Measurements from ENCODE around the gene MYCBP. TPM values are rescaled to one million over a fixed set of nuclear protein-coding genes. Genes with fewer than 3 reads are reported as not detected.
"Not testable (repeated sequence)": the region's sequence is repeated elsewhere in the genome, so short reads cannot be mapped to it uniquely, and the experiment has no call there.

The MYCBP gene
- polyA plus RNA-seq, 3 donors: 31.6 to 34.2 (median 31.6) TPM

DNA sequence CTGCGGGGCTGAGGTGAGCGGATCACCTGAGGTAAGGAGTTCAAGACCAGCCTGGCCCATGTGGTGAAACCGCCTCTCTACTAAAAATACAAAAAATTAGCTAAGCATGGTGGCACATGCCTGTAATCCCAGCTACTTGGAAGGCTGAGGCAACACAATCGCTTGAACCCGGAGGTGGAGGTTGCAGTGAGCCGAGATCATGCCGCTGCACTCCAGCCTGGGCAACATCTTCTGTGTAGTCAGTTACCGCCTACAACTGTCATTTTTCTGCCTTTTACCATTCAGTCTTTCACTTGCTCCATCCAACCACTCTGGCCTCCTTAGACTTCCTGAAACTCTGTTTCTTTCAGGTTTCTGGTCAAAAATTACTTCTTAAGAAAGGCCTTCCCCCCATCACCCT lies 2.2 kb downstream of the MYCBP start:
- no peak for DNase-seq (ENCODE audit: low read depth in 3 of 3, low spot score in 2 of 3)

DNA sequence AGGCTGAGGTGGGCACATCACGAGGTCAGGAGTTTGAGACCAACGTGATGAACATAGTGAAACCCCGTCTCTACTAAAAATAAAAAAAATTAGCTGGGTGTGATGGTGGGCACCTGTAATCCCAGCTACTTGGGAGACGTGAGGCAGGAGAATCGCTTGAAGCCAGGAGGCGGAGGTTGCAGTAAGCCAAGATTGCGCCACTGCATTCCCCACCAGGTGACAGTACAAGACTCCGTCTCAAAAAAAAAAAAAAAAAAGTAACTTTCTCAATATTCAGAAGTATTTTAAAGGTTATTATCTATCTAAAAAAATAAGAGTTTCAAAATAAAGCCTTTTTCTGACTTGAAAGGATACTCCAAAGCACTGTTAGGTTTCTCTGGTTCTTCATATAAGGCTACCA lies 5.9 kb downstream of the MYCBP start:
- no peak for DNase-seq (ENCODE audit: low read depth in 3 of 3, low spot score in 2 of 3)

DNA sequence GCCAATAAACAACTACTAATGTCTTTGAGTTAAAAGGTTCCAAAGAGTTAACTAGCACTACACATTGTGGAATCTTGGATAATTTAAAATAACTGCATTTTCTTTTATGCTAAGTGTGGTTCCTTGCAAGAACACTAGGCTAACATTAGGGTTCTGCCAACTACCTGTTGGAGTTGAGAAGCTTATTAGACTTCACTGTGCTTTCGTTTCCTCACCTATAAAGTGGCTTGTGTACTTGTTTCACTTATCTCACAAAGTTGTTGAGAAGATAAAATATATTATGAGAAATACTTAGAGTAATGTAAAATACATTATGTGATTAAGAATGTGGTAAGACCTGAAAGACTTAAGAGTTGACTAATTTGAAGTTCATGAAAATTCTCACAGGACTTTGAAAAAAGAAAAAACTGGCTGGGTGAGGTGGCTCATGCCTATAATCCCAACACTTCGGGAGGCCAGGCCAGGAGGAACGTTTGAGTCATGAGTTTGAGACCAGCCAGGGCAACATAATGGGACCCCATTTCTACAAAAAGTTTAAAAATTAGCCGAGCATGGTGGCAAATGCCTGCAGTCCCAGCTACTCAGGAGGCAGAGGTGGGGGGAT lies 7.9 kb downstream of the MYCBP start:
- DNase-seq (ENCODE audit: low read depth in 3 of 3, low spot score in 2 of 3): no peak

DNA sequence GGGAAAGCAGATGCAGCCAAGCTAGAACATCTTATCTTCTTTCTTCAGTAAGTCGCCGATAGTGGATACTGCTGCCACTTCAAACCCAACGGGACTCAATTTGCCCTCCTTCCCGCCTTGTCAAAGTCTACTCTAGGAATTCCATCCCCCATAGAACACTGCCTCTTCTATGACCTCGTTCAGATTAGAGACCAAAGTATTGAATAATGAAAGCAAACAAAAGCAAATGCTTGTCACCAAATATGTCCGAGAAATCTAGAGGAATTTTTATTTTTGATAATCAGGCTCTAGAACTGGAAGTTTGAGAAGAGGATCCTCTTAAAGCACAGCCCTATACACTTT lies 12.7 kb downstream of the MYCBP start:
- no peak for DNase-seq (ENCODE audit: low read depth in 3 of 3, low spot score in 2 of 3)

DNA sequence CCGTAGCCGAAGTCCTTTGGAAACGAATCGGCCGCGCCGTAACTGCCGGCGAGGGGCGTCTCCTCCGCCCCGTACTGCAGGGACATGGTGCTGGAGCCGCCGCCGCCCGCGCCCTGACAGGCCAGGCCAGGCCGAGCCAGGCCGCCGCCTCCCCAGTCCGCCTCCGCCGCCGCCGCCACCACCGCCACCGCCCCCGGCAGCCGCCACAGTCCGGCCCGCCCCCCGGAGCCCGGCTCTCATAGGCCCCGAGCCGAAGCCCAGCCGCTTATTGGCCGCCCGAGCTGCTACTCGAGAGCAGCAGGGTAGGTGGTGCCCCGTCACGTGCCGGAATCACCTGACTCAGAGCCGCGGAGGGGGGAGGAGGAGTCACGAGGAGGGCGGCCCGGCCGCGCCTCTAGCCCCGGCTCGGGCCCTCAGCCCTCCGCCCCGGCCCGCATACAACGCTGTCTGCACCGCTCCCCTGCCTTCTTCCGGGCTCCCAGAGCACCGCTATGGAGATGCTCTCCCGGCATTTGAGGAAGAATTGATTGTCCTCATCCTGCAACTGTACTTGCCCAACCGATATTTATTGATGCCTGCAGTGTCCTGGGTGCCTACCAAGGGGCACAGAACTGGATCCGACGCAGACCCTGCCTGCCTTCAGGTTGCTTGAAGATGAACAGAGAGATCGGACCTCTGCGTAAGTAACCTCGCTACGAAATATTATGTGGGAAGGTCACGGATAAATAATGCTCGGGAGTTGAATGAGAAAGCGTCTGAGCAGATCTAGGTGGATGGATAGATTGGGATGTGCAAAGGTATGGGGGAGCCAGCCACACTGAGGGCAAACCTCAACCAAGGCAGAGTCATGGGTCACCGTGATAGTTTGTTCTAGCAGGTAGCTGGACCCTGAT lies 13.3 kb downstream of the MYCBP start, which contains the start of gene RRAGC:
Gene RRAGC, minus strand, starts transcription at position 212 of the 893 bp plus-strand sequence. Its CDS starts 126 bp downstream, at position 86.
- peak; percentile 80 to 95 (median 88) for DNase-seq (ENCODE audit: low read depth in 3 of 3, low spot score in 2 of 3)

DNA sequence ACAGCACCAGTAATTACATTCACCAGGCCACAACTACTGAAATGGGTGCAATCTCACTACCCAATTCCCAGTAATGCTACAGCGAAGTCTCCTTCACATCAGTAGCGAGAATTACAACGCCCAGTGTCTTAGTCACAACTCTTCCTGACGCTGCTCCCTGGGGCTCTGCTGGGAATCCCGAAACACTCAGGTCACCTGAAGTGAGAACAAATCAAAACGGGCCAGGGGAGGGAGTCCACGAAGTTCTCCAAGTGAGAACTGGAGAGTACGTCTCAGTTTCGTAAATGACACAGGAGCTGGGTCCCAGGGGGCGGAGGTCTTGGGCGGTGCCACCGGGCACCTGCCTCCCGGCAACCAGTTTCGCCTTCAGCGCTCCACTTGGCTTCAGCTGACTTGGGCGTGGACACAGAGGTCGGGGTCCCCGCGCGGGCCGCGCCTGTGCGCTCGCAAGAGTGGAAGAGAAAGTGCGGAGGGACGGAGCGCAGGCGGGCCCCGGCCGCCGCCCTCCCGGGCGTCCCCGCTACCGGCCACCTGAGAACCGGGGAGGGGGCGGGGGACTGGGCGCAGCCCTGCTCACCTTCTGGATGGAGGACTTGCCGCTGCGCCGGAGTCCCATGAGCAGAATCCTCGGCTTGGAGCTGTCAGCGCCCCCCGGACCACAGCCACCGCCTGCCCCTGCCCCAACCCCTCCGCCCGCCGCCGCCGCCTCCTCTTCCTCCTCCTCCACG lies 14.2 kb downstream of the MYCBP start:
- peak in 1 of 3 donors; percentile 21 for DNase-seq (ENCODE audit: low read depth in 3 of 3, low spot score in 2 of 3)

DNA sequence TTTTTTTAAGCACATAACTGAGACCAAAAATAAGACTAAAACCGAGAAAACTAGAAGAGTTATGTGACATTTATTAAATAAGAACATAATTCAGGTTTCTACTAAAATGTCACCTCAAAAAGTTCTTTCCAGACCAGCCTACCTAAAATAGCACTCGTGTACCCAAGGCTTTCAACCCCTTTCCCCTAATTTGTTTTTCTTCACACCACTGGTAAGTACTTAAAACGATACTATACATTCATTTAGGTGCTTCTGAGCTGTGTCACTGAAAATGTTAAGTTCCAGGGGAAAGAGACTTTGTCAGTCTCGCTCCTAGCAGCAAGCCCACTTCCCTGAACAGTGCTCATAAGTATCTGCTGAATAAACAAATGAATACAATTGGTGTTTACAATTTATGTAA lies 20.4 kb downstream of the MYCBP start:
- DNase-seq (ENCODE audit: low read depth in 3 of 3, low spot score in 2 of 3): no peak

DNA sequence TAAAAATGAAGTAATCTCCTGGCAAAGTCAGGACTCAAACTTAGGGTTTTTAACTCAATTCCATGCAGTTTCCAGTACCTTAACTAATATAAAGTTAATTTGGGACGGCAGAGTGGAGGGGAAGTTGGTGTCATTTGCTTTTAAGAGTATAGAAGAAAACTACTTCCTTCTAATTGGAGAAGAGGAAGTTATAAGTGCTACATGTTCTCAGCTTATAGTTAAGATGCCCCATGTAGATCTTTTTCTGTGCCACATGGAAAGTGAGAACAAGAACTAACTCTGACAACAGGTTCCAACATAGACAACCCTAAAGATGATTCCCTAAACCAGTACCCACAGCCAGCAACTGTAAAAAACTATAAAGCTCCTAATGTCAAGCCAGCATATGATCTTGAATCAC lies 25.1 kb downstream of the MYCBP start:
- DNase-seq (ENCODE audit: low read depth in 3 of 3, low spot score in 2 of 3): no peak

DNA sequence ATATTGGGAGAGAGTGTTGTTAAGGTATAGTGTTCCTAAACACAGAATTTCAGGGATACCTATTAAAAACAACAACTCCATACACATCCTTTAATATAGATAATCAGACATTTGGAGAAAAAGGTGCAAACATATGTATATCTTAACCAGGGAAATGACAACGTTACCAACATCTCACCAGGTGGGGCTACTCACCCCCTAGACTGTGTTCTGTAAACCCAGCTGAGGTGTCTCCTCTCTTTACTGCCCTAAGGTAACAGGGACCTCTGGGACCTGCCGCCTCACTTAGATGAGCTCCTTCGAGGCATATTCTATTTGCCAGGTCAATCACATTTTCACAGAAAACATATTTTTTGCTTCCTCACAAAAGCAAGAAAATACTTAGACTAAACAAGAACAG lies 26.9 kb downstream of the MYCBP start:
- DNase-seq (ENCODE audit: low read depth in 3 of 3, low spot score in 2 of 3): no peak

DNA sequence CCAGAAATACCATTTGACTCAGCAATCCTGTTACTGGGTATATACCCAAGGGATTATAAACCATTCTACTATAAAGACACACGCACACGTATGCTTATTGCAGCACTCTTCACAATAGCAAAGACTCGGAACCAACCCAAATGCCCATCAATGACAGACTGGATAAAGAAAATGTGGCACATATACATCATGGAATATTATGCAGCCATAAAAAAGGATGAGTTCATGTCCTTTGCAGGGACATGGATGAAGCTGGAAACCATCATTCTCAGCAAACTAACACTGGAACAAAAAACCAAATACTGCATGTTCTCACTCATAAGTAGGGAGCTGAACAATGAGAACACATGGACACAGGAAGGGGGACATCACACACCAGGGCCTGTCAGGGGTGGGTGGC lies 28.1 kb downstream of the MYCBP start:
- not testable (repeated sequence) for DNase-seq (ENCODE audit: low read depth in 3 of 3, low spot score in 2 of 3)

DNA sequence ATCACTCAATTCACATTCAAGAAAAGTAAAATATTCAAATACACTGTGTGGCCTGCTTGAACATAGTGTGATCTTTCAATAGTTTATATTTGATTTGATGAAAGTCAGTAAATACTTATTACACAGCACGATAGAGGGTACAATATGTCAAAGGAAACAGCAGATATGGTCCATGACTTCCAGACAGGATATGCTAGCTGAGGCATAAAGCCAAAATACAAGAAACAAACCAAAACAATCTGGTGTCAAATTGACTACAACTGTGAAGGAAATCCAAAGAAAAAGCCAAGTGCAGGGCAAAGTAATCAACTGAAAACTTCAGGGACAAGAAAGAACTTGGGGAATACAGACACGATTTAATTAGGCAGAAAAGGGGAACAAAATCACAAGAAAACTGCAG lies 32.9 kb downstream of the MYCBP start:
- no peak for DNase-seq (ENCODE audit: low read depth in 3 of 3, low spot score in 2 of 3)

DNA sequence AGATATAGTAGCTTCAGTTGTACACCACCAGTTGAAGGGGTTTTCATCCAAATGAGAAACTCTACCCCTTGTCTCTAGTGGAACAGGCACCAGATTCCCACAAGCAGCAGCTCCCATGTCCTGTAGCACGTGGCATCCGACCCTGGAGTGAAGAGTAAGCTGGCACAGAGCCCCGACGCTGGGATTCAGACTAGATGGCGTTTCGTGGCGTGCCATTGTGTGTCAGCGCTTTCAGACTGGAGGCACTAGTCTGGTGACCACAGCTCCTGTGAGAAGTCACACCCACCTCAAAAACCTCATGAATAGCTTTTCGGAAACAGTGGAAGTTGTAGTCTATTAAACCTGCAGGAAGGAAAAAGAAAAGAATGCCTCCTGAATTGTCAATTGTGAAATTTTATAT lies 33.8 kb downstream of the MYCBP start:
- no peak for DNase-seq (ENCODE audit: low read depth in 3 of 3, low spot score in 2 of 3)

DNA sequence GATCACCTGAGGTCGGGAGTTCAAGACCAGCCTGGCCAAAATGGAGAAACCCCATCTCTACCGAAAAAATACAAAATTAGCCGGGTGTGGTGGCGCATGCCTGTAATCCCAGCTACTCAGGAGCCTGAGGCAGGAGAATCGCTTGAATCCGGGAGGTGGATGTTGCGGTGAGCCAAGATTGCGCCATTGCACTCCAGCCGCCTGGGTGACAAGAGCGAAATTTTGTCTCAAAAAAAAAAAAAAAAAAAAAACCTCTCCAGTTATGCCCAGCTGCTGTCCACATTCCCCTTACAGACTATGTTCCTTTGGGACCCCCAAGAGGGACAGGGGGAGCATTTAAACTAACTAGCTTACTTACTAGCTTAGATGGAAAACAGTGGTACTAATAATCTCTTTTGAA lies 36.8 kb downstream of the MYCBP start:
- not testable (repeated sequence) for DNase-seq (ENCODE audit: low read depth in 3 of 3, low spot score in 2 of 3)

DNA sequence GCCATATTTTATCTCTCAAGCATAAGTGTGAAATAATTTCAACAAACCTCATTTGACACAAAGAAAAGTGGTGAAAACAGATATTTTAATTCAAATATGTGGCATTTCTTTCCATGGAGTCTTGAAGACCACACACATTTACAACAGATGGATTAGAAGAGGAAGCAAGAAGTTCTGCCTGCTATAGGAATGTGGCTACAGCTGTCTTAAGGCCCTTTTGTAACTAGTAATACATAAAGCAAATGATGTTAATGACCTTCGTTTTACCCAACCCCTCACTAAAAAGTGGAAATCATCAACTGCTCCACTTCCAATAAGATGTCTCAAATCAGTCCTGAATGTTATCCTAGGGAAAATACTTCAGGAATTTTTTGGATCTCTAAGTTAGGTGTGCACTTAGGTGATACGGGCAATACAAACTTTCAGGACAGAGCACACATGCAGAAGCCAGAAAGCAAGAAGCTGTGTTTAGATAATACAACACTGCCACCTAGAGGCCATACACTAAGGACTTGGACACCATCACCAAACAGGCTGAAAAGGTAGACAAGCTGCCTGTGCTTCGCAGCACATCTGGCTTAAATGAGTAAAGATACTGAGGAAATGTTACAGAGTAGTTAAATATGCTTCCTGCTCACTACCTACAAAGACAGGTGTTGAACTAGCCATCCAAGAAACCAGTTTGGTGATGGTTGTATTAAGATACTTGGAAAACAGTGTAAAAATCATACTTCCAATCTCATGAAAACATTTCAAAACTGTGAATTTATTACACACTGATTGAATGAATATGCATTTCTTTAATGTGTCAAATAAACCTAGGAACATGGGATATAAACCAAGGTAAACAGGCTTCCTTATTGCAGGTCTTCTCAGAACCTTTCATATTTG lies 38.0 kb downstream of the MYCBP start:
- DNase-seq (ENCODE audit: low read depth in 3 of 3, low spot score in 2 of 3): peak in 2 of 3 donors; percentile 16 to 82

DNA sequence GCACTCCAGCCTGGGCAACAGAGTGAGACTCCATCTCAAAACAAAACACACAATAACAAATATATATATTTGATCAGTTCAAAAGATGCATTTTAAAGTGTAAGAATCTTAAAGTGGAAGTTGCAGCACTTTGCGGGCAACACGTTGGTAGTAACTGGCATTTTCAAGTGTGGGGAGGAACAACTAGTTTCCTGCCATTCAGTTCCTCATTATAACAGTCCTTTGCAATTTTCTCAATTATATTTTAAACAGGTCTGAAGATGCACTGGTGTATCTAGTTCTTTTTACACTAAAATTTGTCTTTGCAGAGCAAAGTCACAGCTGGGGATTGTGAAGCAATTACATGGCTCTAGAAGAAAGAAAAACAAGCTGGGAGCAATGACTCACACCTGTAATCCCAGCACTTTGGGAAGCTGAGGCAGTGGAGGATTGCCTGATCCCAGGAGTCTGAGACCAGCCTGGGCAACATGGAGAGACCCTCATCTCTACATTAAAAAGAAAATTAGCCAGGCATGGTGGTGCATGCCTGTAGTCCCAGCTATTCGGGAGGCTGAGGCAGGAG lies 38.8 kb downstream of the MYCBP start:
- no peak for DNase-seq (ENCODE audit: low read depth in 3 of 3, low spot score in 2 of 3)

DNA sequence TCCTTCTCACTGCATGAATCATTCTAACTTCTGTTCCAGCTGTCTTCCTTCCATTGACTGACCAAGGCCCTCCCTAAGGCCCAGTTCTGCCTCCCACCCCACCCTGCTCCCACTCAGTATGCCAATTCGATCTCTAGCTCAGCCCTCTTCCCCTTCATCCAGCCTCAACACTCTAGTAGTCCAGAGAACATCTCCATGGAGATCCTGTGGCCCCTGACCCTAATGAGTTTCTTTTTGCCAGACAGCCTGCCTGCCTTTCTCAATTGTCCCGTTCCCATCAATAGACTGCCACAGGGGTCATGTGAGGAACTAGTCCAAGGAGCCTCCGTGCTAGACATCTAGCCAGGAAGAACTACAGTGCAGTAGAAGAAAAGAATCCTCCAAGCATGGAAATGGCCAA lies 40.0 kb downstream of the MYCBP start:
- no peak for DNase-seq (ENCODE audit: low read depth in 3 of 3, low spot score in 2 of 3)

DNA sequence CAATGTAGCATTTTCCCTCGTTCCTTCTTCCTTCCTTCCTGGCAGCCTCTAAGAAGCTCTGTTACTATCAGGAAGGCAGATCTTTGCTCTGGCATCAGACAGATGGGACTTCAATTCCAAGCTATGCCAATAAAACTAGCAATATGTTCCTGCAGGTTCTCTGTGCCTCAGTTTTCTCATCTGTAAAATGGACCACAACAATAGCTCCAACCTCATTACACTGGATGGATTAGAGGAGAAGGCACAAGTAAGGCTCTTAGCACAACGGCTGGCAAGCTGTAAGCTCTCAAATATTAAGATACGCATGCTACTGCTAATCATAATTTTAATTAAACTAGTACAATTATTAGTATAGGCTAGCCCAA lies 40.8 kb downstream of the MYCBP start:
- DNase-seq (ENCODE audit: low read depth in 3 of 3, low spot score in 2 of 3): no peak

DNA sequence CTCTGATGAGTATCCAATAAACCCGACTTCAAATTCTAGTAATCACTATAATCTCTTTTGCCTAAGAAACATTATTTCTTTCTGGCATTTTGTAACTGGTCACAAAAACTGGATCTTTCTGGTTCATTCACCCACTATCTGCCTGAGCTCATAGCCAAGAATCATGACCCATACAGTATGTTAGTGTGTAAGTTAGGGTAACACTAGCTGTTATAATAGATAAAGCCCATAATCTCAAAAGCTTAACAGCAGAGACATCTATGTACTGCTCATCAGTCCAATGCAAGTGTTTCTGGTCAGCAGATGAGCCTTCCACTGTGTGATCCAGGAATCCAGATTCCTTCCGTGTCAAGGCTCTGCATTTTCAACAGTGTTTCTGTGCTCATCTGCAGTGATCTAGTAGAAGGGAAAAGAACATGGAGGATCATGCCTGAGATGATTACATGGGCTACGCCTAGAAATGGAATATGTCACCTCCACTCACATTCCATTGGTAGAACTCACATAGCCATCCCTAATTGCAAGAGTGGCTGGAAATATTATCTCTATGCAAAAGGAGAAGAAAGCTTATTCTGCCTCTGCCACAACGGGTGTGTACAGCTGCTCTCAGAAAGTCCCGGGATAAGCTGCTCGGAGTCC lies 41.3 kb downstream of the MYCBP start:
- DNase-seq (ENCODE audit: low read depth in 3 of 3, low spot score in 2 of 3): no peak

DNA sequence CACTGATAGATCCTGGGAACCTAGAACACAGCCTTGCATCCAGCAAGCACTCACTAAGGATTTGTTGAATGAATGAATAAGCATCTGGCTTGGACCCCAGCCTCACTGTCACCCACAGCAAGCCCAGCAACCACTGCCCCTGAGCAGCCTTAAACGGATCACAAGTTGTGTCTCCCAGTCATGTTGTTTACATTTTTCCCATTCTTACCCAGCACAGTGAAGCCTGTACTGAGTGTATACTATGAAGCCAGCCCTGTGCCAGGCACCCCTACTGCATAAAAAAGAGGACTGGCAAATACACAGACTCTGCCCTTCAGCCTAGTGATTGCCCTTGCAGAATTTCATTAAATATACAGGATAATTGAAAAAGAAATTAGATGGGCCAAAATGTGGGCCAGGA lies 43.8 kb downstream of the MYCBP start:
- DNase-seq (ENCODE audit: low read depth in 3 of 3, low spot score in 2 of 3): no peak

DNA sequence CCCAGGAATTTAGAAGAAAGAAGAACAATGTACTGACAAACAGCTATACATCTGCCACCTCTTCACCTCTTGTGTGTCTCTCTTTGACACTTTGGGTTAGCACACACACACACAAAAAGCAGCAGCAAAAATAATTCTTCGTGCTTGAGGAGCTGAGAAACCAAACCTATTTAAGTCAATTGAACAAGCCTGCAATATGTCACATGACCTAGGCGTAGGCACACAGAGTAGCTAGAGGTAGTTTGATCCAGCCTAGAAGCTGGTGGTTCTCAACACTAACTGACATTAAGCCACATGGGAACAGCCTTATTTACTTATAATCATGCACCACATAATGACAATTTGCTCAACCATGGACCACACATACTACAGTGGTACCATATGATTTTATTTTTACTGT lies 45.8 kb downstream of the MYCBP start:
- DNase-seq (ENCODE audit: low read depth in 3 of 3, low spot score in 2 of 3): no peak
